Astrocyte (in vitro differentiated cells and primary cell): ENCODE measurements around the gene UNC5B. TPM values are rescaled to one million over a fixed set of nuclear protein-coding genes. Genes with fewer than 3 reads are reported as not detected.

ENCODE experiments used
- DNase-seq: peaks from one replicate; pipeline ENCODE4 v3.0.0-alpha.2; 2010; ENCODE audit warnings: low read depth
- FAIRE-seq: peaks from 2 replicates; lab custom pipeline; 2011; peaks lifted over from hg19 to GRCh38; lab: Jason Lieb, UNC
- H2AFZ ChIP-seq: 2 replicates; pipeline ENCODE4 v1.6.0; 2012; ENCODE audit warnings: low read depth, low read length, inconsistent platforms
- H3K27ac ChIP-seq: 2 replicates; pipeline ENCODE4 v1.5.1; 2011; ENCODE audit warnings: low read depth, low read length, inconsistent platforms
- H3K27me3 ChIP-seq: 2 replicates; pipeline ENCODE4 v1.6.0; 2011; ENCODE audit warnings: low read length, inconsistent platforms; ENCODE audit not compliant: insufficient read depth
- H3K36me3 ChIP-seq: 2 replicates; pipeline ENCODE4 v1.5.1; 2011; ENCODE audit warnings: low read length, inconsistent platforms; ENCODE audit not compliant: insufficient read depth
- H3K4me1 ChIP-seq: 2 replicates; pipeline ENCODE4 v1.5.1; 2011; ENCODE audit warnings: low read length, inconsistent platforms; ENCODE audit not compliant: insufficient read depth
- H3K4me2 ChIP-seq: 2 replicates; pipeline ENCODE4 v1.6.0; 2012; ENCODE audit warnings: low read length, inconsistent platforms
- H3K4me3 ChIP-seq: 2 replicates; pipeline ENCODE4 v1.5.1; 2011; ENCODE audit warnings: low read depth, mild to moderate bottlenecking, low read length, inconsistent platforms; ENCODE audit not compliant: insufficient read depth
- H3K79me2 ChIP-seq: 2 replicates; pipeline ENCODE4 v1.6.0; 2012; ENCODE audit warnings: mild to moderate bottlenecking, low read length, inconsistent platforms; ENCODE audit not compliant: insufficient read depth
- H3K9ac ChIP-seq: 2 replicates; pipeline ENCODE4 v1.6.0; 2012; ENCODE audit warnings: mild to moderate bottlenecking, low read length, inconsistent platforms
- H3K9me3 ChIP-seq: 2 replicates; pipeline ENCODE4 v1.5.1; 2012; ENCODE audit warnings: low read depth, mild to moderate bottlenecking, low read length, inconsistent platforms; ENCODE audit not compliant: insufficient read depth
- H4K20me1 ChIP-seq: 2 replicates; pipeline ENCODE4 v1.6.0; 2012; ENCODE audit warnings: low read length, inconsistent platforms; ENCODE audit not compliant: insufficient read depth
- H3K27ac Mint-ChIP-seq: one replicate; pipeline ENCODE4 v1.8.0; 2021; ENCODE audit warnings: mild to moderate bottlenecking, mixed read lengths; ENCODE audit not compliant: unreplicated experiment
- H3K27me3 Mint-ChIP-seq: one replicate; pipeline ENCODE4 v1.8.0; 2021; ENCODE audit warnings: low read depth, mixed read lengths; ENCODE audit not compliant: unreplicated experiment
- H3K36me3 Mint-ChIP-seq: one replicate; pipeline ENCODE4 v1.8.0; 2021; ENCODE audit warnings: low read depth, mixed read lengths; ENCODE audit not compliant: unreplicated experiment
- H3K4me1 Mint-ChIP-seq: one replicate; pipeline ENCODE4 v1.8.0; 2021; ENCODE audit warnings: low read depth, mixed read lengths; ENCODE audit not compliant: unreplicated experiment
- H3K4me3 Mint-ChIP-seq: one replicate; pipeline ENCODE4 v1.8.0; 2021; ENCODE audit warnings: mild to moderate bottlenecking, moderate library complexity, mixed read lengths; ENCODE audit not compliant: unreplicated experiment
- H3K9me3 Mint-ChIP-seq: one replicate; pipeline ENCODE4 v1.8.0; 2021; ENCODE audit warnings: mild to moderate bottlenecking, mixed read lengths; ENCODE audit not compliant: unreplicated experiment
- CTCF ChIP-seq: IDR thresholded peaks from 2 replicates; pipeline ENCODE4 v1.5.1; 2011; ENCODE audit warnings: low read depth, mild to moderate bottlenecking, inconsistent platforms, low read length, moderate library complexity; ENCODE audit not compliant: insufficient read depth
- EZH2 ChIP-seq: IDR thresholded peaks from 2 replicates; pipeline ENCODE4 v1.6.1; 2012; ENCODE audit warnings: mild to moderate bottlenecking, low read length, inconsistent platforms; ENCODE audit not compliant: insufficient read depth
- total RNA-seq: library from RNA; stranded (reverse); gene quantifications from 2 replicates; pipeline ENCODE4 v1.2.1, GENCODE V29; 2021

UNC5B gene
- total RNA-seq, 1 donor from 2014 or later: 15.0 TPM

- H3K27ac ChIP-seq: no peak overlapping the region
- no peaks in the 10 kb centered on the region for H3K36me3 ChIP-seq
- H3K4me3 ChIP-seq: no peak overlapping the region
- H3K27me3 ChIP-seq: no peaks in the 10 kb centered on the region
- no peak overlapping the region for H3K4me2 ChIP-seq
- no peaks in the 10 kb centered on the region for H3K9me3 ChIP-seq
- TF ChIP-seq CTCF: no peak
- no peak for TF ChIP-seq EZH2
- no peak for FAIRE-seq
- no peaks in the 10 kb centered on the region for H3K9me3 Mint-ChIP-seq
- H2AFZ ChIP-seq: no peak overlapping the region
- no peaks in the 10 kb centered on the region for H3K27me3 Mint-ChIP-seq
- H3K27ac Mint-ChIP-seq: no peak overlapping the region
- no peaks in the 10 kb centered on the region for H3K79me2 ChIP-seq
- H3K4me3 Mint-ChIP-seq: no peak overlapping the region
- peaks cover 19% of the 10 kb centered on the region for H3K4me1 Mint-ChIP-seq
- peaks cover 18% of the 10 kb centered on the region for H4K20me1 ChIP-seq
- no peak overlapping the region for H3K9ac ChIP-seq
- DNase-seq: no peak
- H3K4me1 ChIP-seq: peaks cover 24% of the 10 kb centered on the region
- peaks cover 10% of the 10 kb centered on the region for H3K36me3 Mint-ChIP-seq
Measured at GRCh38 chr10:71274901-71275796, 62.8 kb downstream of the UNC5B start.

- no peaks in the 10 kb centered on the region for H3K9me3 Mint-ChIP-seq
- H3K79me2 ChIP-seq: no peaks in the 10 kb centered on the region
- H3K36me3 Mint-ChIP-seq: peaks cover 12% of the 10 kb centered on the region
- H3K36me3 ChIP-seq: no peaks in the 10 kb centered on the region
- H3K4me1 ChIP-seq: peaks cover 11% of the 10 kb centered on the region
- H3K4me2 ChIP-seq: no peak overlapping the region
- H3K27me3 ChIP-seq: no peaks in the 10 kb centered on the region
- peaks cover 22% of the 10 kb centered on the region for H4K20me1 ChIP-seq
- DNase-seq (no peak), FAIRE-seq (no peak)
- H3K9me3 ChIP-seq: no peaks in the 10 kb centered on the region
- H3K4me3 ChIP-seq: no peak overlapping the region
- no peak overlapping the region for H3K27ac Mint-ChIP-seq
- peaks cover 14% of the 10 kb centered on the region for H3K4me1 Mint-ChIP-seq
- H3K27me3 Mint-ChIP-seq: no peaks in the 10 kb centered on the region
- no peak overlapping the region for H3K4me3 Mint-ChIP-seq
- no peak overlapping the region for H3K27ac ChIP-seq
- no peak overlapping the region for H3K9ac ChIP-seq
- H2AFZ ChIP-seq: no peak overlapping the region
- no peak for TF ChIP-seq EZH2
- no peak for TF ChIP-seq CTCF
Measured at GRCh38 chr10:71276873-71277272, 64.5 kb downstream of the UNC5B start.
